ENCODE measurements around the gene RNF157. TPM values are rescaled to one million over a fixed set of nuclear protein-coding genes. Genes with fewer than 3 reads are reported as not detected.

Gene RNF157
- total and polyA plus RNA-seq, 9 of the 15 experiments (the other 6 are each of a cell fraction or from before 2014, with no cell fraction given), result 8.1 to 31.7 (median 20.8) TPM

GRCh38 chr17:76115138-76115754, 125.0 kb downstream of the RNF157 start:
- in situ Hi-C loops (cut with MboI), result no loop called here

More at GRCh38 chr17:76115138-76115754, 125.0 kb downstream of the RNF157 start:
- POLR2A ChIA-PET, result interaction anchor here (0.7 to 1.0 kb wide), 2 partner anchors 35 to 173 kb away, joined by 3 read pairs; no protein-coding TSS in a partner anchor
- DNase-seq (ENCODE audit: extremely low read depth in 1 of 4, low spot score in 3 of 4) (no peak), FAIRE-seq (no peak), ATAC-seq (no peak)
- WGBS (ENCODE audit: insufficient coverage, low coverage, missing lambda C conversion rate), result 29% methylated on average over 7 of the region's 7 CpGs
- Histone ChIP-seq H3K9me1 (ENCODE audit: control insufficient read depth, insufficient read depth, low read length) (no peaks in the 10 kb centered on the region), H3K79me2 (ENCODE audit: control insufficient read depth, insufficient read depth, low read length) (no peaks in the 10 kb centered on the region), H3K9ac (ENCODE audit: insufficient read depth in 1 of 2, low read depth in 2 of 2, low read length in 2 of 2) (no peak overlapping the region), H3K4me2 (ENCODE audit: insufficient read depth, low read length) (no peak overlapping the region), H3K36me3 (ENCODE audit: control insufficient read depth, insufficient read depth, low read length) (no peaks in the 10 kb centered on the region), H3K9me3 (replicated peaks; ENCODE audit: control insufficient read depth, insufficient read depth, low read depth, low read length) (no peaks in the 10 kb centered on the region), H2AFZ (ENCODE audit: low read depth, low read length) (no peak overlapping the region), H3K27ac (ENCODE audit: extremely low read depth, low read depth, low read length) (no peak overlapping the region), H3K4me1 (replicated peaks in 1 of 2; ENCODE audit: control insufficient read depth in 2 of 2, insufficient read depth in 2 of 2, low read length in 2 of 2) (no peaks in the 10 kb centered on the region), H3K4me3 (no peak overlapping the region), H3K27me3 (ENCODE audit: control insufficient read depth in 2 of 2, insufficient read depth in 2 of 2, low read length in 2 of 2) (no peaks in the 10 kb centered on the region), H4K20me1 (replicated peaks; ENCODE audit: control insufficient read depth, insufficient read depth, low read length) (no peaks in the 10 kb centered on the region)
- no peak for TF ChIP-seq BRF2 (IDR thresholded peaks at IDR 0.05; ENCODE audit: borderline replicate concordance, insufficient read depth, insufficient read length)
- no peak for TF ChIP-seq ZC3H8 (IDR thresholded peaks at IDR 0.05)
- TF ChIP-seq TBP (optimal IDR thresholded peaks at IDR 0.05; ENCODE audit: low read depth, low read length), result no peak
- TF ChIP-seq LCOR (CRISPR knock-in tag; IDR thresholded peaks at IDR 0.05), result no peak
- peak; percentile 91 for TF ChIP-seq ZNF121 (CRISPR knock-in tag; conservative IDR thresholded peaks at IDR 0.05)
- TF ChIP-seq ZNF584 (CRISPR knock-in tag; IDR thresholded peaks at IDR 0.05; ENCODE audit: low read depth), result no peak
- peak; percentile 66 for TF ChIP-seq RBM25 (IDR thresholded peaks at IDR 0.05; ENCODE audit: low read depth, low read length, severe bottlenecking)
- TF ChIP-seq BCOR (IDR thresholded peaks at IDR 0.05), result peak; percentile 24; the same call in 1 of the 2 replicates
- CTCF ChIA-PET (ENCODE audit: low intra/inter-chr PET ratio), result no interaction called here
- BruUV-seq (replicated peaks), result no TSS peak
- intact Hi-C loops (cut with micrococcal nuclease), result no loop called here
